OCI-LY7 (cell line): ENCODE data around the gene TMEM255B. TPM values are rescaled to one million over a fixed set of nuclear protein-coding genes. Genes with fewer than 3 reads are reported as not detected.
"Not testable (repeated sequence)": the region's sequence is repeated elsewhere in the genome, so short reads cannot be mapped to it uniquely, and the experiment has no call there.

ENCODE experiments used
- BruUV-seq: library from RNA; stranded (reverse); fragments of 400-500 nt; replicated peaks from 2 replicates; lab custom pipeline; 2021; lab: Mats Ljungman, UMichigan
- CTCF ChIA-PET: fragments of 300-600 bp; sonication (Branson Sonifier 250); formaldehyde crosslinking; loops from one replicate; lab custom pipeline; 2022; ENCODE audit warnings: antibody characterized with exemption; ENCODE audit not compliant: unreplicated experiment; lab: Charles Lee
- POLR2A ChIA-PET: fragments of 300-600 bp; sonication (Branson Sonifier 250); formaldehyde crosslinking; loops from one replicate; lab custom pipeline; 2022; ENCODE audit warnings: antibody characterized with exemption; lab: Charles Lee
- DNase-seq: peaks from one replicate; pipeline ENCODE4 v3.0.0-alpha.2; 2015; ENCODE audit warnings: low spot score
- H2AFZ ChIP-seq: fragments of 200-600 bp; sonication (generic), shearing (Covaris generic); 2 replicates; pipeline ENCODE4 v1.6.1; 2014; ENCODE audit warnings: mild to moderate bottlenecking, antibody characterized with exemption, low read length, moderate library complexity
- H3K27ac ChIP-seq: fragments of 200-600 bp; sonication (generic); 2 replicates; pipeline ENCODE4 v1.5.1; 2014; ENCODE audit warnings: mixed run types, low read depth, mild to moderate bottlenecking, moderate library complexity, low read length, inconsistent platforms; ENCODE audit not compliant: poor library complexity, severe bottlenecking
- H3K36me3 ChIP-seq: fragments of 200-600 bp; sonication (generic); 2 replicates; pipeline ENCODE4 v1.6.1; 2014; ENCODE audit warnings: mild to moderate bottlenecking, antibody characterized with exemption, low read length, moderate library complexity, mixed read lengths; ENCODE audit not compliant: insufficient read depth
- H3K4me1 ChIP-seq: fragments of 200-600 bp; sonication (generic); 2 replicates; pipeline ENCODE4 v1.5.1; 2014; ENCODE audit warnings: mild to moderate bottlenecking, low read length; ENCODE audit not compliant: insufficient read depth, poor library complexity, severe bottlenecking
- H3K4me2 ChIP-seq: fragments of 200-600 bp; sonication (generic); 2 replicates; pipeline ENCODE4 v1.6.1; 2014; ENCODE audit warnings: mild to moderate bottlenecking, low read length
- H3K4me3 ChIP-seq: fragments of 200-600 bp; sonication (generic); 2 replicates; pipeline ENCODE4 v1.5.1; 2014; ENCODE audit warnings: mild to moderate bottlenecking, low read depth, low read length; ENCODE audit not compliant: poor library complexity, severe bottlenecking
- H3K79me2 ChIP-seq: fragments of 200-600 bp; sonication (generic); 2 replicates; pipeline ENCODE4 v1.6.1; 2016; ENCODE audit warnings: low read depth, mild to moderate bottlenecking, low read length, moderate library complexity, mixed read lengths; ENCODE audit not compliant: insufficient read depth
- H3K9me2 ChIP-seq: fragments of 200-600 bp; sonication (generic); 2 replicates; pipeline ENCODE4 v1.6.1; 2016; ENCODE audit warnings: mild to moderate bottlenecking, low read length, mixed read lengths; ENCODE audit not compliant: insufficient read depth
- H3K9me3 ChIP-seq: fragments of 200-600 bp; sonication (generic); 2 replicates; pipeline ENCODE4 v1.6.1; 2014; ENCODE audit warnings: mild to moderate bottlenecking, mixed run types, low read length, mixed read lengths
- H4K20me1 ChIP-seq: fragments of 200-600 bp; sonication (generic); 2 replicates; pipeline ENCODE4 v1.6.1; 2014; ENCODE audit warnings: mild to moderate bottlenecking, antibody characterized with exemption, low read length, moderate library complexity, mixed read lengths; ENCODE audit not compliant: insufficient read depth
- CTCF ChIP-seq: fragments of 200-600 bp; sonication (generic); conservative IDR thresholded peaks from 2 replicates; pipeline ENCODE4 v1.5.1; 2014; ENCODE audit warnings: mild to moderate bottlenecking, antibody characterized with exemption, low read length, moderate library complexity, mixed read lengths
- EZH2phosphoT487 ChIP-seq: fragments of 200-600 bp; sonication (generic); IDR thresholded peaks from 2 replicates; pipeline ENCODE4 v1.6.1; 2018; ENCODE audit warnings: low read depth, borderline replicate concordance, mild to moderate bottlenecking, mixed run types, antibody characterized with exemption, low read length, moderate library complexity, mixed read lengths
- intact Hi-C: fragments of 100-400 bp; cut with micrococcal nuclease; formaldehyde crosslinking; loops from one replicate; pipeline ENCODE4 v1.10.0; 2022; ENCODE audit not compliant: unreplicated experiment
- total RNA-seq, 2 experiments: library from RNA; depleted of rRNA in 1 of 2; stranded (reverse); fragments of >200 nt in 1 of 2; shearing (Covaris generic) in 1 of 2; gene quantifications; 2 replicates each; pipeline ENCODE4 v1.2.3, GENCODE V29; 2014 to 2022

The TMEM255B gene
- total RNA-seq, 2 experiments from 2014 or later: 2.6 to 6.8 TPM

- Histone ChIP-seq H2AFZ (no peak overlapping the region), H3K4me2 (no peak overlapping the region), H3K4me1 (no peaks in the 10 kb centered on the region), H3K79me2 (no peaks in the 10 kb centered on the region), H3K9me2 (no peaks in the 10 kb centered on the region), H3K27ac (no peak overlapping the region), H3K9me3 (no peaks in the 10 kb centered on the region), H4K20me1 (no peaks in the 10 kb centered on the region), H3K36me3 (no peaks in the 10 kb centered on the region), H3K4me3 (no peak overlapping the region)
- no peak for TF ChIP-seq EZH2phosphoT487
- TF ChIP-seq CTCF: no peak
- CTCF ChIA-PET: no interaction called here
- POLR2A ChIA-PET: no interaction called here
- intact Hi-C loops: no loop called here
- no TSS peak for BruUV-seq
- no peak for DNase-seq
These were observed 14.0 kb upstream of the TMEM255B start for GRCh38 chr13:113745059-113745458.

GRCh38 chr13:113745500-113746142 is 13.4 kb upstream of the TMEM255B start:
- POLR2A ChIA-PET, CTCF ChIA-PET, H2AFZ ChIP-seq, H3K79me2 ChIP-seq, H4K20me1 ChIP-seq, H3K9me2 ChIP-seq, DNase-seq, H3K9me3 ChIP-seq, H3K4me3 ChIP-seq, H3K27ac ChIP-seq, BruUV-seq, intact Hi-C loops, H3K4me2 ChIP-seq, H3K36me3 ChIP-seq, H3K4me1 ChIP-seq: not testable (repeated sequence)

- no peaks in the 10 kb centered on the region for H4K20me1 ChIP-seq
- BruUV-seq: no TSS peak
- H3K4me2 ChIP-seq: no peak overlapping the region
- POLR2A ChIA-PET: no interaction called here
- intact Hi-C loops: no loop called here
- H3K79me2 ChIP-seq: no peaks in the 10 kb centered on the region
- no peaks in the 10 kb centered on the region for H3K36me3 ChIP-seq
- H3K4me3 ChIP-seq: no peak overlapping the region
- no peaks in the 10 kb centered on the region for H3K9me3 ChIP-seq
- TF ChIP-seq EZH2phosphoT487 (no peak), CTCF (no peak)
- no peak overlapping the region for H3K27ac ChIP-seq
- H3K9me2 ChIP-seq: no peaks in the 10 kb centered on the region
- DNase-seq: no peak
- CTCF ChIA-PET: no interaction called here
- H2AFZ ChIP-seq: no peak overlapping the region
- H3K4me1 ChIP-seq: no peaks in the 10 kb centered on the region
These were observed 12.9 kb upstream of the TMEM255B start for GRCh38 chr13:113746143-113746525.
